ENCODE data around the gene MMADHC. TPM values are rescaled to one million over a fixed set of nuclear protein-coding genes. Genes with fewer than 3 reads are reported as not detected.

MMADHC gene
- total and polyA plus RNA-seq, 9 of the 15 experiments (the other 6 are each of a cell fraction or from before 2014, with no cell fraction given): 187 to 850 (median 271) TPM

DNA sequence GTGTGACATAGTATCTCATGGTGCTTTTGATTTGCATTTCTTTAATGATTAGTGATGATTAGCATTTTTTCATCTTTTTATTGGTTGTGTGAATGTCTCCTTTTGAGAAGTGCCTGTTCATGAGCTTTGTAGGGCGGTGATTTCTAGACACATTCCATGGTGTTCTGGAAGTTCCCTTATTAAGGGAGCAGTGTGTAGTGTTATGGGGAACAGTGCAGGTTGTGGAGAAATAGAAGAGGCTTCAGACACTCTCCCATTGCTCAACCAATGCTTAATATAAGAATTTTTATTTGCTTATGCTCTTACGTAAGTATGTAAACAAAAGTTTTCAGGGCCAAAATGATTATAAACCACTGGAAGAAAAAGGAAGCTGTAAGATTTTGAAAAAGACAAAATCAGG lies 34.7 kb downstream of the MMADHC start:
- no peaks in the 10 kb centered on the region for H3K9me1 ChIP-seq (ENCODE audit: control insufficient read depth, insufficient read depth, low read length)
- BruUV-seq (replicated peaks): no TSS peak
- H3K4me2 ChIP-seq (ENCODE audit: insufficient read depth, low read length): no peak overlapping the region
- ChIA-PET CTCF (ENCODE audit: low intra/inter-chr PET ratio) (no interaction called here), POLR2A (no interaction called here)
- H3K27ac ChIP-seq (ENCODE audit: extremely low read depth, low read depth, low read length): no peak overlapping the region
- no peak overlapping the region for H3K9ac ChIP-seq (ENCODE audit: insufficient read depth in 1 of 2, low read depth in 2 of 2, low read length in 2 of 2)
- DNase-seq (ENCODE audit: extremely low read depth in 1 of 4, low spot score in 3 of 4) (no peak), FAIRE-seq (no peak), ATAC-seq (no peak)
- H3K4me1 ChIP-seq (replicated peaks in 1 of 2; ENCODE audit: control insufficient read depth in 2 of 2, insufficient read depth in 2 of 2, low read length in 2 of 2): no peaks in the 10 kb centered on the region
- no peaks in the 10 kb centered on the region for H3K79me2 ChIP-seq (ENCODE audit: control insufficient read depth, insufficient read depth, low read length)
- no peak overlapping the region for H3K4me3 ChIP-seq
- H3K36me3 ChIP-seq (ENCODE audit: control insufficient read depth, insufficient read depth, low read length): no peaks in the 10 kb centered on the region
- H3K27me3 ChIP-seq (ENCODE audit: control insufficient read depth in 2 of 2, insufficient read depth in 2 of 2, low read length in 2 of 2): no peaks in the 10 kb centered on the region
- no peak for TF ChIP-seq ZNF133 (CRISPR knock-in tag; IDR thresholded peaks at IDR 0.05)
- intact Hi-C loops (cut with micrococcal nuclease) (no loop called here), in situ Hi-C loops (cut with MboI) (loop anchor here (25.0 kb wide), 1 partner anchor 891 kb away; no protein-coding TSS in a partner anchor)
- H3K9me3 ChIP-seq (replicated peaks; ENCODE audit: control insufficient read depth, insufficient read depth, low read depth, low read length): no peaks in the 10 kb centered on the region
- H4K20me1 ChIP-seq (replicated peaks; ENCODE audit: control insufficient read depth, insufficient read depth, low read length): no peaks in the 10 kb centered on the region
- WGBS (ENCODE audit: insufficient coverage, low coverage, missing lambda C conversion rate): 0% methylated on average over 2 of the region's 2 CpGs
- no peak overlapping the region for H2AFZ ChIP-seq (ENCODE audit: low read depth, low read length)

DNA sequence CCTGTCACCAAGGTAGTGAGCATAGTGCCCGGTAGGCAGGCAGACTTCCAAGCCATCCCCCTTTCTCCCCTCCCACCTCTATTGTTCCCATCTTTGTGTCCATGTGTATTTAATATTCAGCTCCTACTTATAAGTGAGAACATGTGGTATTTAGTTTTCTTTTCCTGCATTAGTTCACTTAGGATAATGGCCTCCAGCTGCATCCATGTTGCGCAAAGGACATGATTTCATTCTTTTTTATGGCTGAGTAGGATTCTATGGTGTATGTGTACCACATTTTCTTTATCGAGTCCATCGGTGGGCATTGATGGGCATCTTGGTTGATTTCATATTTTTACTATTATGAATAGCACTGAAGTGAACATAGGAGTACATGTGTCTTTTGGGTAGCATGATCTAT lies 35.3 kb downstream of the MMADHC start:
- H3K4me1 ChIP-seq (replicated peaks in 1 of 2; ENCODE audit: control insufficient read depth in 2 of 2, insufficient read depth in 2 of 2, low read length in 2 of 2): no peaks in the 10 kb centered on the region
- no peaks in the 10 kb centered on the region for H3K9me3 ChIP-seq (replicated peaks; ENCODE audit: control insufficient read depth, insufficient read depth, low read depth, low read length)
- no peak for TF ChIP-seq XRCC4 (IDR thresholded peaks at IDR 0.05; ENCODE audit: extremely low read depth, insufficient read depth, insufficient read length)
- TF ChIP-seq BHLHE40 (IDR thresholded peaks at IDR 0.05; ENCODE audit: low read length): no peak
- in situ Hi-C loops (cut with MboI): loop anchor here (25.0 kb wide), 1 partner anchor 890 kb away; no protein-coding TSS in a partner anchor
- H3K36me3 ChIP-seq (ENCODE audit: control insufficient read depth, insufficient read depth, low read length): no peaks in the 10 kb centered on the region
- intact Hi-C loops (cut with micrococcal nuclease): no loop called here
- H3K4me3 ChIP-seq: no peak overlapping the region
- ATAC-seq (no peak), DNase-seq (ENCODE audit: extremely low read depth in 1 of 4, low spot score in 3 of 4) (no peak), FAIRE-seq (no peak)
- H3K9me1 ChIP-seq (ENCODE audit: control insufficient read depth, insufficient read depth, low read length): no peaks in the 10 kb centered on the region
- no peak overlapping the region for H2AFZ ChIP-seq (ENCODE audit: low read depth, low read length)
- POLR2A ChIA-PET: no interaction called here
- H3K9ac ChIP-seq (ENCODE audit: insufficient read depth in 1 of 2, low read depth in 2 of 2, low read length in 2 of 2): no peak overlapping the region
- no peak overlapping the region for H3K27ac ChIP-seq (ENCODE audit: extremely low read depth, low read depth, low read length)
- no TSS peak for BruUV-seq (replicated peaks)
- no peaks in the 10 kb centered on the region for H4K20me1 ChIP-seq (replicated peaks; ENCODE audit: control insufficient read depth, insufficient read depth, low read length)
- 0% methylated on average over 4 of the region's 4 CpGs for WGBS (ENCODE audit: insufficient coverage, low coverage, missing lambda C conversion rate)
- H3K27me3 ChIP-seq (ENCODE audit: control insufficient read depth in 2 of 2, insufficient read depth in 2 of 2, low read length in 2 of 2): no peaks in the 10 kb centered on the region
- H3K4me2 ChIP-seq (ENCODE audit: insufficient read depth, low read length): no peak overlapping the region
- H3K79me2 ChIP-seq (ENCODE audit: control insufficient read depth, insufficient read depth, low read length): no peaks in the 10 kb centered on the region
- CTCF ChIA-PET (ENCODE audit: low intra/inter-chr PET ratio): no interaction called here

Measured in K562 (cell line).